HG03196 (cell line): ENCODE data around the gene PGGHG.

Experiments
- ATAC-seq: cut with Tn5 transposase; IDR thresholded peaks from one replicate; pipeline ENCODE4 v1.9.1; 2021; ENCODE audit not compliant: unreplicated experiment

PGGHG gene

DNA sequence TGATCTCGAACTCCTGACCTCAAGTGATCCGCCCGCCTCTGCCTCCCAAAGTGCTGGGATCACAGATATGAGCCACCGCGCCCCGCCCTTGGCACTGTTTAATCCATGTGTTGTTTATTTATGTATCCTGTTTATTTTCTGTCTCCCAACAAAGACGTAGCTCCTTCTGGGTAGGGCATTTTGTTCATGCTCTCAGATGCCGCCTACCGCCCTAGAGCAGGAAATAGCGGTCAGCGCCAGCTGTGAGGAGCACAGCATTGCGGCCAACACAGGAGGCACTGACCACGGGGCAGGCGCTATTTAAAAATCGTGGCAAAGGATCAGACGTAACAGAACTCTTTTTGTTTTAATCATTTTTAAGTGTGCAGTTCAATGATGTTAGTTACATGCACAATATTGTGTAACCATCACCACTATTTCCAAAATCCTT lies 20.2 kb upstream of the PGGHG start:
- peak; percentile 44 for ATAC-seq

DNA sequence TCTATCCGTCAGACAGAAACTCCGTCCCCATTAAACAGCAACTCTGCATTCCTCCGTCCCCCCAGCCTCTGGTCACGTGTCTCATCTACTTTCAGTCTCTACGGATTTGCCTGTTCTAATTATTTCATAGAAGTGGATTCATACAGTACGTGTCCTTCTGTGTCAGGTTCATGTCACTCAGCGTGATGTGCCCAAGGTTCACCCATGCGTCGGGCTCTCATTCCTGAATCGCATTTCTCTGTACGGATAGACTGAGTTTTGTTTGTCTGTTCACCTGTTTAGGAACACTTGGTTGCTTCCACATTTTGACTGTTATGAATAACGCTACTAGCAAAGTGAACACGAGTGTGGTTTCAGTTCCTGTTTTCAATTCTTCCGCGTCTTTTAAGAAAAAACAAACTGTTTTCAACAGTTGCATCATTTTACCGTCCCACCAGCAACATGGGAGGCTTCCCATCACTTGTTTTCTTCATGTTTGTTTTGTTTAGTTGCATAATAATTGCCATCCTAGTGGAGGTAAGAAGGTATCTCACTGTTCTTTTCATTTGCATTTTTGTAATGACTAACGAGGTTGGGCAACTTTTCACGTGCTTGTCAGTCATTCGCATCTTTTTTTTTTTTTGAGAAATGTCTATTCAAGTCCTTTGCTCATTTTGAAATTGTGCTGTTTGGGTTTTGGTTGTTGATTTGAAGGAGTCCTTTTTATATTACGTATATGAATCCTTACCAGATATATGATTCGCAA lies 19.6 kb upstream of the PGGHG start:
- peak; percentile 70 for ATAC-seq

DNA sequence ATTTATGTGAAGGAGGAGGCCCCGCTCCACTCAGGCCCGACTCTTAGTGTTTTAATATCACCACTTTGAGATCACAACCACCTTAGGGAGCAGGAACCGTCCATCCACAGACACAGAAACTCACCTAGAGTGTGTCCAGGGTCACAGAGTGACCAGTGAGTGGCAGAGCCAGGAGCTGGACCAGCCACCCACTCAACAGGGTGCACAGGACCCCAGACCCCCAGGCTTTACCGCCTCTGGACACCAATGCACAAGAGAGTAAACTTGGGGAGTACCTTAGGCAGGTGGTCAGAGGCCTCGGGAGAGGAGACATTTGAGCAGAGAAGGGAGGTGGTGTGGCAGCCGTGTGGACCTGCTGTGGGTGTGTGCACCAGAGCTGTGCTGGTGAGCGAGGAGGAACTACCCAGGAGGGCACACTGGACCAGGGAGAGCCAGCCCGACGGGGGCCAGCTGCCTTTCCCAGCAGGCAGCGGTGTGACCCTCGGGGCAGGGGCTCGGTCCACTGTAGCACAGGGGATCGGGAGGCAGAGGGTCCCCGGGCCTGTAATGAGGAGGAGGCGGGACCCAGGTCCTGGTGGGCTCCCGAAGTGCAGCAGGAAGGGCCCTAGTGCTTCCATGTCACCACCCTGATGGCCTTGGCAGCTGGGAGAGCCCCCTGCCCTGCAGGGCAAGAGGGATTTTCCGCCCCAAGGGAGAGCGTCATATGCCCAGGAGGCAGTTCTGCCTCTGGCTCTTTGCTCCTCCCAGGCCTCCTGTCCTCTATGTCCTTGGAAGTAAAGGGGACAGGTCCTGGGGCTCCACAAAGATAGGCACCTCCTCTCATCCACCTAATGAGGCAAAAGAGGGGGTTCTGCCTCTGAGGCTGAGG lies 18.2 kb upstream of the PGGHG start:
- ATAC-seq = no peak

DNA sequence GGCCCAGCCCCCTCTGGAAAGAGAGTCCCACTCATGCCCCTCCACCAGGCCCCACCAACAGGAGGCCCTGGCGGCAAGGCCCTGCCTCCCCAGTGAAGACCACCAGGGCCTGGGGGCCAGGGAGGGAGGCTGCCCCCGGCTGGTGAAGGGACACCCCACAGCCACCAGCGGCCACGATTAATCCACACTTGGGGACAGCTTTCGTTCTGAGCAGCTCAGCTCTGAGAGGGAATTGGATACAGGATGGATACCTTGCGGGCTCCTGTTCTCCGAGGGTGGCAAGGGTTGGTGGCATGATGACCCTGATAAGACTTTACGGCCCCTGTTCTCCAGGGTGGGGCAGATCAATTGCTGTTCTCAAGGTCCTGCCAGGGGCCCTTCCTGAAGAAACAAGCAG lies 17.6 kb upstream of the PGGHG start:
- no peak for ATAC-seq

DNA sequence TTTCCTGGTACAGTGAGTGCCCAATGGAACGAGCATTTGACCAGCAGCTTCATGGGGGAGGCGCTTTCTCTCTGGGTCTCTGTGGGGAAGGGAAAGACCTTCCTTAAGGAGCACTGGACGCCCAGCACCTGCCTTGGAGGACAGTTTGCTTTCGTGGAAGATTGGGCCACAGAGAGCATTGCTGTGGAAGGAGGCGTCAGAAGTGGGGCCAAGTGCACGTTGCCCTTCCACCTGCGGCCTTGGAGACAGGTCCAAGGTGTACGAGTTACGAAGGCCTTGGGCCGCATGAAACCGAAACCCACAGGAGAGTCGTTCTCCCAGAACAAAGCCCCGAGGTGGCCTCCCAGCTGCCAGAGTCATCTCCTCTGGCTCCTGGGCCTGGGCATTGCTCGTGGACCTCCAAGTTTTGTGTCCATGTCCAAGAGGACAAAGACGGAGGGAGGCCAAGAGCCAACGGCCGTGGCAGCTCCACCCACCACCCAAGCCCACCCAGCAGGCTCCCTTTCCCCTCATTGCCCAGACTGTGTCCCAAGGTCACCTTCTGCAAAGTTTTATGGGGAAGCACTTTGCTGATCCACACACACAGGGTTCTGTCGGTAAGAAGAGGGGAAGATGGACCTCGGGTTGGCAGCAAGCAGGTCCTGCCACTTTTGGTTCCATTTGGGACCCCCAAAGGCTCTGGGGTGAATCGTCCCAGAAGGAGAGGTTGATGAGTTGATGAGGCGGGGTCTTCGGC lies 16.6 kb upstream of the PGGHG start:
- ATAC-seq = no peak

DNA sequence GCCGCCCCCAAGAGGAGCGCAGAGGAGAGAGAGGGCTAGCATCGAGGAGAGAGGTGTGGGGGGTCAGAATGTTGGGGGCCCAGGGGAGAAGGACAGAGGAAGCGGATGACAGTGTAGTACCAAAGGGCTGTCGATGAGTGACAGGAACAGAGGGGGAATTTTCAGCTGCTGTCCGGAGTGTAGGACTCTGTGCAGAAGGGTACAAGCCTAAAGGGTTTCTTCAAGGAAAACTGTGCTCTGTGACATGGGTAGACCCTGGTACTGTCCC lies 16.1 kb upstream of the PGGHG start:
- ATAC-seq = no peak

DNA sequence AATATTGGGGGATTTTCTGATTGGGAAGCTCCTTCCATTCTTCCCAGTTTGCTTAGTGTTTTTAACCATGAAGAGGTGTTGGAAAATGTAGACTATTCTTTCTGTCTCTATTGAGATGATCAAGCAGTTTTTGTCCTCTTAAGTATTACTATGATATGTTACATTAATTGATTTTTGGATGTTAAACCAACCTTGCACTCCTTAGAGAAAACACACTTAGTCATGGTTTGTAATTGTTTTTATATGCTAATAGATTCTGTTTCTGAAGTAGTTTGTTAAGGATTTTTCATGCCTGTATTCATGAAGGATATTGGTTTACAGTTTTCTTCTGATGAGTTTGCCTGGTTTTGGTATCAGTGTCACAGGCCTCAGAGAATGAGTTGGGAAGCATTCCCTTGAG lies 12.7 kb upstream of the PGGHG start:
- no peak for ATAC-seq

DNA sequence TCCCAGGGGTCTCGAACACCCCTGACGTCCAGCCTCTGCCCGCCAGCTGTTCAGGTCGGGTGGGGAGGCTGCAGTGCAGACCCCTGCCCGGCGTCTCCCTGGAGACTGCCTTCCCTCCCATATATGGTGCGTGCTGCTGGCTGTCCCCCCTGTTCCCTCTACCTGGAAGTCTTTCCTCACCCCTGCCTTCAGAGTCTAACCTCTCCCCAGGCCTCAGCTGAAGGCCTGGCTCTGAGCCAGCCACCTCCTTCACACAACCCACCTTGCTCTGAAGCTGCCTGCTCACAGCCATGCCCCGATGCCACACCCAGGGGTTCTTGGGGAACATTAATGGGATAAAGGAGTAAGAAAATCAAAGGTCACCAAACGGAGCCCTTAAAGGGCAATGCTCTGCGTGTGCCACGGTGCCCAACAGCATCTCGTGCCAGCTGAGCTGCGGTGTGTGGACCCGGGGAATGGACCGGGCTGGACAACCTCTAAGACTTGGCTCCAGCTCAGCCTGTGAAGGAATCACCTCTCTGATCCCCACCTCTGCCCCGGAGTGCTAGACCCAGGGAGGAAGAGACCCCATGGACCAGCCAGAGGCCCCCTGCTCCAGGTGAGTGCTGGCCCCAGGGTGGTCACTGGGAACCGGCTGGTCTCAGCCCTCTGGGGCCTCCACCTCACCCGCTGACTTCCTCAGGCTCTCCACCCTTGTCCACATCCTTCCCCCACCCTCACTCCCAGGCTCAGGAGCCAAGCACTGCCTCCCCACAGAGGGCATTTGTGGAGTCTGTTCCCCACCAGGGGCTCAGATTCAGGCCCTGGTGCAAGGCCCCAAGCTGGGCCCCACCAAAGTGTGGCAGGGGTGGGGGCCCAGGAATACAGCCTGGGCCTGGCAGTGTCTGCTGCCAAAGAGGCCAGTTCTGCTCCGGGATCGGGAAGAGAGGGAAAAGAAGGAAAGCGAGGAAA lies 10.7 kb upstream of the PGGHG start, which contains the start of gene NLRP6:
Gene NLRP6, plus strand, starts transcription at position 407 of the 951 bp plus-strand sequence. Its CDS starts 163 bp downstream, at position 570.
- ATAC-seq = no peak

DNA sequence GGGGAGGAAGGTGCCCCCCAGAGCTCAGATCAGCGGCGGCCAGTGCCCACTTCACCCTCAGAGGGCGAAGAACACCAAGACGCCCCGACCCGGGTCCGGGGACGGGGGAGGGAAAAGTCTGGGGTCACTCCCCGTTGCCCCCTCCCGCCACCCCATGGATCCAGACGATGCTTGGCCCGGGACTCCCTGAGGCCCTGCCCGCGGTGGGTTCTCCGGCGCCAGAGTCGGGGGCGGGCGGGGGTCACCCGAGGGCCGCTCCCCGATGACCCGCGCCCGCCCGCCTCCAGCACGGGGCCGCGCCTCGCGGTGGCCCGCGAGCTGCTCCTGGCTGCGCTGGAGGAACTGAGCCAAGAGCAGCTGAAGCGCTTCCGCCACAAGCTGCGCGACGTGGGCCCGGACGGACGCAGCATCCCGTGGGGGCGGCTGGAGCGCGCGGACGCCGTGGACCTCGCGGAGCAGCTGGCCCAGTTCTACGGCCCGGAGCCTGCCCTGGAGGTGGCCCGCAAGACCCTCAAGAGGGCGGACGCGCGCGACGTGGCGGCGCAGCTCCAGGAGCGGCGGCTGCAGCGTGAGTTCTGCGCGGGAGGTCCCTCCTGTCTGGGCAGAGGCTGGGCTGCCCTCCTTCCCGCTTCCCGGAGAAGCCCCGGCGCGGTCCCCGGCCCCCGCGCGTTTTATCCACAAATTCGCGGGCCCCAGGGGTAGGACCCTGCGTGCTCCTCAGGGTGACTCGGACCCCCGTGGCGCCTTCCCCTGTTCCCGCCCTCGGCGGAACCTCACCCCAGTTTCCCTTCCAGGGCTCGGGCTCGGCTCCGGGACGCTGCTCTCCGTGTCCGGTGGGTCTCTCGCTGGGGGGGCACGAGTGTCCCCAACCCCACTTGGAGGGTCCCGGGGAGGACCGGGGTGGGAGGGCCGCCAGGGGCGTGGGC lies 9.6 kb upstream of the PGGHG start:
- no peak for ATAC-seq

DNA sequence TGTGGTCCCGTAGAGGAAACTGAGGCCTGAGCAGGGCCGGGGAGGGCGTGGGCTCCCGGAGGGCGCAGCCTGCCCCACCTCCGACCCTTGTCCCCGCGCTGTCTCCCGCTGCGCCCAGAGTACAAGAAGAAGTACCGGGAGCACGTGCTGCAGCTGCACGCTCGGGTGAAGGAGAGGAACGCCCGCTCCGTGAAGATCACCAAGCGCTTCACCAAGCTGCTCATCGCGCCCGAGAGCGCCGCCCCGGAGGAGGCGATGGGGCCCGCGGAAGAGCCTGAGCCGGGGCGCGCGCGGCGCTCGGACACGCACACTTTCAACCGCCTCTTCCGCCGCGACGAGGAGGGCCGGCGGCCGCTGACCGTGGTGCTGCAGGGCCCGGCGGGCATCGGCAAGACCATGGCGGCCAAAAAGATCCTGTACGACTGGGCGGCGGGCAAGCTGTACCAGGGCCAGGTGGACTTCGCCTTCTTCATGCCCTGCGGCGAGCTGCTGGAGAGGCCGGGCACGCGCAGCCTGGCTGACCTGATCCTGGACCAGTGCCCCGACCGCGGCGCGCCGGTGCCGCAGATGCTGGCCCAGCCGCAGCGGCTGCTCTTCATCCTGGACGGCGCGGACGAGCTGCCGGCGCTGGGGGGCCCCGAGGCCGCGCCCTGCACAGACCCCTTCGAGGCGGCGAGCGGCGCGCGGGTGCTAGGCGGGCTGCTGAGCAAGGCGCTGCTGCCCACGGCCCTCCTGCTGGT lies 8.8 kb upstream of the PGGHG start:
- ATAC-seq = no peak

DNA sequence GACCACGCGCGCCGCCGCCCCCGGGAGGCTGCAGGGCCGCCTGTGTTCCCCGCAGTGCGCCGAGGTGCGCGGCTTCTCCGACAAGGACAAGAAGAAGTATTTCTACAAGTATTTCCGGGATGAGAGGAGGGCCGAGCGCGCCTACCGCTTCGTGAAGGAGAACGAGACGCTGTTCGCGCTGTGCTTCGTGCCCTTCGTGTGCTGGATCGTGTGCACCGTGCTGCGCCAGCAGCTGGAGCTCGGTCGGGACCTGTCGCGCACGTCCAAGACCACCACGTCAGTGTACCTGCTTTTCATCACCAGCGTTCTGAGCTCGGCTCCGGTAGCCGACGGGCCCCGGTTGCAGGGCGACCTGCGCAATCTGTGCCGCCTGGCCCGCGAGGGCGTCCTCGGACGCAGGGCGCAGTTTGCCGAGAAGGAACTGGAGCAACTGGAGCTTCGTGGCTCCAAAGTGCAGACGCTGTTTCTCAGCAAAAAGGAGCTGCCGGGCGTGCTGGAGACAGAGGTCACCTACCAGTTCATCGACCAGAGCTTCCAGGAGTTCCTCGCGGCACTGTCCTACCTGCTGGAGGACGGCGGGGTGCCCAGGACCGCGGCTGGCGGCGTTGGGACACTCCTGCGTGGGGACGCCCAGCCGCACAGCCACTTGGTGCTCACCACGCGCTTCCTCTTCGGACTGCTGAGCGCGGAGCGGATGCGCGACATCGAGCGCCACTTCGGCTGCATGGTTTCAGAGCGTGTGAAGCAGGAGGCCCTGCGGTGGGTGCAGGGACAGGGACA lies 8.0 kb upstream of the PGGHG start:
- no peak for ATAC-seq

DNA sequence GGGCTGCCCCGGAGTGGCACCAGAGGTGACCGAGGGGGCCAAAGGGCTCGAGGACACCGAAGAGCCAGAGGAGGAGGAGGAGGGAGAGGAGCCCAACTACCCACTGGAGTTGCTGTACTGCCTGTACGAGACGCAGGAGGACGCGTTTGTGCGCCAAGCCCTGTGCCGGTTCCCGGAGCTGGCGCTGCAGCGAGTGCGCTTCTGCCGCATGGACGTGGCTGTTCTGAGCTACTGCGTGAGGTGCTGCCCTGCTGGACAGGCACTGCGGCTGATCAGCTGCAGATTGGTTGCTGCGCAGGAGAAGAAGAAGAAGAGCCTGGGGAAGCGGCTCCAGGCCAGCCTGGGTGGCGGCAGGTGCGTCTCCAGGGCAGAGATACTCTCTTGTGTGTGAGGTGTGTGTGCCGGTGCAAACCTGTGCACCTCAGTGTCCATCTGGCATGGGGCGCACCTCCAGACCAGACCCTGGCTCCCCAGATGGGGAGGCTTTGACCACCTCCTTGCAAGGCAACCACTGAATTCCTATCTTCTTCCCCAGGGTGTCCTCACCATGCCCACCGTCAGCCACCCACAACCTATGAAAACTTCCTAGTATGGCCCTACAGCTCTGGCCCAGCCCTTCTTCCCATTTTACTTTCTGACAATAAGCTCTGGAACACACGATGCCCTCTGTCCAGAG lies 7.3 kb upstream of the PGGHG start:
- no peak for ATAC-seq

DNA sequence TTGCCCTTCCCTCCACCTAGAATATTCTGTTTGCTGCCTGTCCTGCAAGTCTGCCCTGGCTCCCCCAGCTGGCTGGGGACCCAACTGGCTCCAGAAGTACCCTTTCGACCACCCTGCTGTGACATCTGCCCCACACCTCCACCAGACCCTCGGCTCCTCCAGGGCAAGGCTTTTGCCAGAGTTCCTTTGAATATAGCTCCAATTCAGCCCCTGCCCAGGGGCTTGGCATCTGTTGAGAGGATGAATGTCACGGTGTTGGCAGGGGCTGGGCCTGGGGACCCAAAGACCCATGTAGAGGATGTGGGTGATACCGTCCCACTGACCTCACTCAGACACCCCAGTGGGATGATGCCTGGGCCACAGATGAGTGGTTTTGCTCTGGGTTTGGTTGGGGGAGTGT lies 6.8 kb upstream of the PGGHG start:
- no peak for ATAC-seq

DNA sequence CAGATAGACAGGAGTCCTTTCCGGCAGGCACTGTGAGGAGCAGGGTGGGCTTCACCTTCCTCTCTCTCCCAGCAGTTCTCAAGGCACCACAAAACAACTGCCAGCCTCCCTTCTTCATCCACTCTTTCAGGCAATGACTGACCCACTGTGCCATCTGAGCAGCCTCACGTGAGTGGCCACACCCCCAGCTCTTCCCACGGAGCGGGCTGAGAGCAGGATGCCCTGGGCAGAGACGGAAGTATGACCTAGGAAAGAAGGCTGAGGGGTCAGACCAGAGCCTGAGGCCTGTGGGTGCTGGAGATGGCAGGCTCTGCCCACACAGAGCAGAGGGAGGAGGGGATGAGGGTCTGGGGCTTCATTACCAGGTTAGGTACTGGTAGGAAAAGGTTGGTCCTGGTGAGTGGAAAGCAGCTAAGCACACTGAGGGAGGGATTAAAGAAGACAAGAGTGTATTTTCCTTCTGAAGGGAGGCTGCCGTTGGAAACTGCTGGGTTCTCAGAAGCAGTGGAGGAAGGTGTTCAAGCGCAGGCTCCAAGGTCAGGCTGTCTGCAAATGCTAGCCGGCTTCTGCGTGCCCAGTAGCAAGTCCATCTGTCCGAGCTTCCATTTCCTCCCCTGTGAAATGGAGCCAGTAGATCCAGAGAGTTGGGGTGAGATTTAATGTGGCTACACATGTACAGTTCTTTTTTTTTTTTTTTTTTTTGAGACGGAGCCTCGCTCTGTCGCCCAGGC lies 6.1 kb upstream of the PGGHG start:
- no peak for ATAC-seq

DNA sequence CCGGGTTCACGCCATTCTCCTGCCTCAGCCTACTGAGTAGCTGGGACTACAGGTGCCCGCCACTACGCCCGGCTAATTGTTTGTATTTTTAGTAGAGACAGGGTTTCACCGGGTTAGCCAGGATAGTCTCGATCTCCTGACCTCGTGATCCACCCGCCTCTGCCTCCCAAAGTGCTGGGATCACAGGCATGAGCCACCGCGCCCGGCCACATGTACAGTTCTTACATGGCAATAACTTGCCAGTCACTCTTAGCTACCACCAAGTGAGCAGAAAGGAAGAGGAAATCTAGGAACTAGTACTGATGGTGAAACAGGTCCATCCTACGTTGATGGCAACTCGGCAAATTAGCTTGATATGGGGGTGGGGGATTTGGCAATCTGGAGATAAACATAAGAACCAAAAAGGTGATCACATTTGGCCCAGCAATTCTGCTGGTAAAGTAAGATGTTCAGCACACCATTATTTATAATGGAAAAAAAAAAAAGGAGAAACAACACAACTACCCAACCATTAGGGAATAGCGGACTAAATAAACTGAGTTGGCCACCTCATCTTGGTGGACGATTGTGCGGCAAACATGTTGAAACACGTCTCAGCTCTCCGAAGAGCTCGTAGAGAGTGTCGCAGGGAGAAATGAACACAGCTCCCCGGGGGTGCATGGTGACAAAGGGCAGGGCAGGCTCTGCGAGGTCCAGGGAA lies 5.4 kb upstream of the PGGHG start:
- no peak for ATAC-seq
